HepG2 (cell line): Measurements from ENCODE around the gene CGREF1. TPM values are rescaled to one million over a fixed set of nuclear protein-coding genes. Genes with fewer than 3 reads are reported as not detected.

ENCODE experiments used
- ATF7-NPFF ChIP-seq: sonication (generic); formaldehyde crosslinking; IDR thresholded peaks from 2 replicates; pipeline ENCODE4 v1.8.1; 2023; ENCODE audit warnings: mild to moderate bottlenecking, low read depth, missing genetic modification reagents, moderate library complexity
- GZF1 ChIP-seq: sonication (generic); formaldehyde crosslinking; IDR thresholded peaks from 2 replicates; pipeline ENCODE4 v1.5.1; 2020; ENCODE audit warnings: mild to moderate bottlenecking, missing genetic modification reagents
- JUND ChIP-seq: sonication (generic); formaldehyde crosslinking; IDR thresholded peaks from 2 replicates; pipeline ENCODE4 v1.8.0; 2022; ENCODE audit warnings: mild to moderate bottlenecking, missing genetic modification reagents
- MTA3 ChIP-seq: sonication (generic); formaldehyde crosslinking; IDR thresholded peaks from 2 replicates; pipeline ENCODE4 v1.4.0; 2020; ENCODE audit warnings: missing genetic modification reagents
- NONO ChIP-seq, 2 experiments: fragments of 450-650 bp in 1 of 2; sonication (generic) in 1 of 2; formaldehyde crosslinking in 1 of 2; IDR thresholded peaks in 1 of 2; conservative IDR thresholded peaks in 1 of 2; 2 replicates each; pipeline versions ENCODE4 v1.6.1 to v1.8.0; 2017 to 2022; ENCODE audit warnings: mild to moderate bottlenecking in 1 of 2, missing genetic modification reagents in 1 of 2, moderate library complexity in 1 of 2
- POLR2A ChIP-seq, 2 experiments: IDR thresholded peaks; 2 replicates each; pipeline ENCODE4 v1.6.1; 2011; ENCODE audit warnings: low read depth in 2 of 2, low read length in 2 of 2, mild to moderate bottlenecking in 1 of 2, moderate library complexity in 1 of 2; ENCODE audit not compliant: insufficient read depth in 1 of 2
- POLR2AphosphoS5 ChIP-seq: IDR thresholded peaks from 2 replicates; pipeline ENCODE4 v1.6.1; 2012; ENCODE audit warnings: low read depth, low read length
- SOX5 ChIP-seq: IDR thresholded peaks from 2 replicates; pipeline ENCODE4 v1.6.1; 2016; ENCODE audit warnings: borderline replicate concordance
- TMF1 ChIP-seq: sonication (generic); formaldehyde crosslinking; IDR thresholded peaks from 2 replicates; pipeline ENCODE4 v1.8.1; 2022; ENCODE audit warnings: low read depth, missing genetic modification reagents
- U2AF1 ChIP-seq: fragments of 200-400 bp; formaldehyde crosslinking; optimal IDR thresholded peaks from 2 replicates; pipeline ENCODE3; 2017; ENCODE audit warnings: mild to moderate bottlenecking, low read depth, low read length
- ZMYM4 ChIP-seq: sonication (generic); formaldehyde crosslinking; IDR thresholded peaks from 2 replicates; pipeline ENCODE4 v1.8.1; 2023; ENCODE audit warnings: mild to moderate bottlenecking, missing genetic modification reagents
- ZNF260 ChIP-seq: sonication (generic); formaldehyde crosslinking; IDR thresholded peaks from 2 replicates; pipeline ENCODE4 v1.4.0; 2020; ENCODE audit warnings: missing genetic modification reagents, low read depth, mild to moderate bottlenecking, borderline replicate concordance
- ZNF329 ChIP-seq: sonication (generic); formaldehyde crosslinking; IDR thresholded peaks from 2 replicates; pipeline ENCODE4 v1.9.0; 2021; ENCODE audit warnings: low read depth, mild to moderate bottlenecking, missing genetic modification reagents
- ZNF549 ChIP-seq: sonication (generic); formaldehyde crosslinking; IDR thresholded peaks from 2 replicates; pipeline ENCODE4 v1.5.0; 2020; ENCODE audit warnings: missing genetic modification reagents
- ZNF703 ChIP-seq: sonication (generic); formaldehyde crosslinking; IDR thresholded peaks from 2 replicates; pipeline ENCODE4 v1.5.1; 2020; ENCODE audit warnings: missing genetic modification reagents, mild to moderate bottlenecking, moderate library complexity, borderline replicate concordance
- ZNF878 ChIP-seq: sonication (generic); formaldehyde crosslinking; IDR thresholded peaks from 2 replicates; pipeline ENCODE4 v1.8.1; 2023; ENCODE audit warnings: mild to moderate bottlenecking, missing genetic modification reagents, moderate library complexity
- polyA plus RNA-seq, 8 experiments: library from polyadenylated mRNA; depleted of rRNA in 3 of 8; stranded (reverse) in 7 of 8; unstranded in 1 of 8; fragments of >200 nt; fragmentation: Illumina TruSeq in 4 of 8; extraction: Trizol in 4 of 8; gene quantifications; 2 replicates each; pipeline versions ENCODE4 v1.2.1 to v1.2.3, GENCODE V29; 2011 to 2016; ENCODE audit warnings: low read depth in 4 of 8, missing spikeins in 1 of 8, mixed read lengths in 1 of 8; ENCODE audit not compliant: insufficient read depth in 1 of 8
- total RNA-seq, 5 experiments: library from RNA; depleted of rRNA; stranded (reverse); fragments of >200 nt; fragmentation: Illumina TruSeq; extraction: Trizol; gene quantifications; 2 replicates each; pipeline ENCODE4 v1.2.3, GENCODE V29; 2016; ENCODE audit warnings: low read depth in 1 of 5
- TF ChIP-seq, protein P1 (sequence below), 2 experiments: sonication (generic) in 1 of 2; formaldehyde crosslinking in 1 of 2; IDR thresholded peaks; 2 replicates each; pipeline versions ENCODE4 v1.5.1 to v1.6.1; 2011 to 2020; ENCODE audit warnings: borderline replicate concordance in 1 of 2, low read depth in 1 of 2, low read length in 1 of 2, mild to moderate bottlenecking in 1 of 2, missing genetic modification reagents in 1 of 2, moderate library complexity in 1 of 2
- TF ChIP-seq, protein P2 (sequence below): sonication (generic); formaldehyde crosslinking; IDR thresholded peaks from 2 replicates; pipeline ENCODE4 v1.5.0; 2020; ENCODE audit warnings: mild to moderate bottlenecking, low read depth, missing genetic modification reagents, borderline replicate concordance
- TF ChIP-seq, protein P3 (sequence below): sonication (generic); formaldehyde crosslinking; IDR thresholded peaks from 2 replicates; pipeline ENCODE4 v1.4.0; 2020; ENCODE audit warnings: missing genetic modification reagents
- TF ChIP-seq, protein P4 (sequence below): sonication (generic); formaldehyde crosslinking; IDR thresholded peaks from 2 replicates; pipeline ENCODE4 v1.4.0; 2020; ENCODE audit warnings: missing genetic modification reagents, borderline replicate concordance

The CGREF1 gene
- total and polyA plus RNA-seq, 2 of the 13 experiments (the other 11 are each of a cell fraction or from before 2014, with no cell fraction given): 13.9 to 23.4 TPM

- TF ChIP-seq, protein P1, sequence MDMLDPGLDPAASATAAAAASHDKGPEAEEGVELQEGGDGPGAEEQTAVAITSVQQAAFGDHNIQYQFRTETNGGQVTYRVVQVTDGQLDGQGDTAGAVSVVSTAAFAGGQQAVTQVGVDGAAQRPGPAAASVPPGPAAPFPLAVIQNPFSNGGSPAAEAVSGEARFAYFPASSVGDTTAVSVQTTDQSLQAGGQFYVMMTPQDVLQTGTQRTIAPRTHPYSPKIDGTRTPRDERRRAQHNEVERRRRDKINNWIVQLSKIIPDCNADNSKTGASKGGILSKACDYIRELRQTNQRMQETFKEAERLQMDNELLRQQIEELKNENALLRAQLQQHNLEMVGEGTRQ (IDR thresholded peaks at IDR 0.05; ENCODE audit: low read depth, low read length): no peak
- TF ChIP-seq, protein P1 (CRISPR knock-in tag; IDR thresholded peaks at IDR 0.05; ENCODE audit: borderline replicate concordance): no peak
- 0 out of 2 replicates have a peak, but pooled peaks have one; percentile 37 for TF ChIP-seq ZNF878 (CRISPR knock-in tag)
- no peak for TF ChIP-seq SOX5 (CRISPR knock-in tag)
- TF ChIP-seq POLR2AphosphoS5: peak; percentile 32
- TF ChIP-seq POLR2A (IDR thresholded peaks at IDR 0.05; ENCODE audit: insufficient read depth in 1 of 2, low read depth in 2 of 2, low read length in 2 of 2): peak in 1 of 2 experiments; percentile 53; a peak in 2 of 4 replicates
- no peak for TF ChIP-seq U2AF1
- TF ChIP-seq TMF1 (CRISPR knock-in tag): no peak
- TF ChIP-seq MTA3 (CRISPR knock-in tag): no peak
- no peak for TF ChIP-seq ZMYM4 (CRISPR knock-in tag)
- TF ChIP-seq, protein P2, sequence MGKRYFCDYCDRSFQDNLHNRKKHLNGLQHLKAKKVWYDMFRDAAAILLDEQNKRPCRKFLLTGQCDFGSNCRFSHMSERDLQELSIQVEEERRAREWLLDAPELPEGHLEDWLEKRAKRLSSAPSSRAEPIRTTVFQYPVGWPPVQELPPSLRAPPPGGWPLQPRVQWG (CRISPR knock-in tag): no peak
- TF ChIP-seq JUND: no peak
- TF ChIP-seq, protein P3, sequence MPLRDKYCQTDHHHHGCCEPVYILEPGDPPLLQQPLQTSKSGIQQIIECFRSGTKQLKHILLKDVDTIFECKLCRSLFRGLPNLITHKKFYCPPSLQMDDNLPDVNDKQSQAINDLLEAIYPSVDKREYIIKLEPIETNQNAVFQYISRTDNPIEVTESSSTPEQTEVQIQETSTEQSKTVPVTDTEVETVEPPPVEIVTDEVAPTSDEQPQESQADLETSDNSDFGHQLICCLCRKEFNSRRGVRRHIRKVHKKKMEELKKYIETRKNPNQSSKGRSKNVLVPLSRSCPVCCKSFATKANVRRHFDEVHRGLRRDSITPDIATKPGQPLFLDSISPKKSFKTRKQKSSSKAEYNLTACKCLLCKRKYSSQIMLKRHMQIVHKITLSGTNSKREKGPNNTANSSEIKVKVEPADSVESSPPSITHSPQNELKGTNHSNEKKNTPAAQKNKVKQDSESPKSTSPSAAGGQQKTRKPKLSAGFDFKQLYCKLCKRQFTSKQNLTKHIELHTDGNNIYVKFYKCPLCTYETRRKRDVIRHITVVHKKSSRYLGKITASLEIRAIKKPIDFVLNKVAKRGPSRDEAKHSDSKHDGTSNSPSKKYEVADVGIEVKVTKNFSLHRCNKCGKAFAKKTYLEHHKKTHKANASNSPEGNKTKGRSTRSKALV: no peak
- TF ChIP-seq NONO (IDR thresholded peaks at IDR 0.05): no peak
- 0 out of 2 replicates have a peak, but pooled peaks have one; percentile 30 for TF ChIP-seq NONO (CRISPR knock-in tag; conservative IDR thresholded peaks at IDR 0.05)
- TF ChIP-seq ZNF329 (CRISPR knock-in tag): 0 out of 2 replicates have a peak, but pooled peaks have one; percentile 40
- no peak for TF ChIP-seq ZNF549 (CRISPR knock-in tag)
- no peak for TF ChIP-seq ZNF260
- TF ChIP-seq ATF7-NPFF (CRISPR knock-in tag): no peak
- no peak for TF ChIP-seq ZNF703 (CRISPR knock-in tag)
- TF ChIP-seq GZF1: no peak
- TF ChIP-seq, protein P4, sequence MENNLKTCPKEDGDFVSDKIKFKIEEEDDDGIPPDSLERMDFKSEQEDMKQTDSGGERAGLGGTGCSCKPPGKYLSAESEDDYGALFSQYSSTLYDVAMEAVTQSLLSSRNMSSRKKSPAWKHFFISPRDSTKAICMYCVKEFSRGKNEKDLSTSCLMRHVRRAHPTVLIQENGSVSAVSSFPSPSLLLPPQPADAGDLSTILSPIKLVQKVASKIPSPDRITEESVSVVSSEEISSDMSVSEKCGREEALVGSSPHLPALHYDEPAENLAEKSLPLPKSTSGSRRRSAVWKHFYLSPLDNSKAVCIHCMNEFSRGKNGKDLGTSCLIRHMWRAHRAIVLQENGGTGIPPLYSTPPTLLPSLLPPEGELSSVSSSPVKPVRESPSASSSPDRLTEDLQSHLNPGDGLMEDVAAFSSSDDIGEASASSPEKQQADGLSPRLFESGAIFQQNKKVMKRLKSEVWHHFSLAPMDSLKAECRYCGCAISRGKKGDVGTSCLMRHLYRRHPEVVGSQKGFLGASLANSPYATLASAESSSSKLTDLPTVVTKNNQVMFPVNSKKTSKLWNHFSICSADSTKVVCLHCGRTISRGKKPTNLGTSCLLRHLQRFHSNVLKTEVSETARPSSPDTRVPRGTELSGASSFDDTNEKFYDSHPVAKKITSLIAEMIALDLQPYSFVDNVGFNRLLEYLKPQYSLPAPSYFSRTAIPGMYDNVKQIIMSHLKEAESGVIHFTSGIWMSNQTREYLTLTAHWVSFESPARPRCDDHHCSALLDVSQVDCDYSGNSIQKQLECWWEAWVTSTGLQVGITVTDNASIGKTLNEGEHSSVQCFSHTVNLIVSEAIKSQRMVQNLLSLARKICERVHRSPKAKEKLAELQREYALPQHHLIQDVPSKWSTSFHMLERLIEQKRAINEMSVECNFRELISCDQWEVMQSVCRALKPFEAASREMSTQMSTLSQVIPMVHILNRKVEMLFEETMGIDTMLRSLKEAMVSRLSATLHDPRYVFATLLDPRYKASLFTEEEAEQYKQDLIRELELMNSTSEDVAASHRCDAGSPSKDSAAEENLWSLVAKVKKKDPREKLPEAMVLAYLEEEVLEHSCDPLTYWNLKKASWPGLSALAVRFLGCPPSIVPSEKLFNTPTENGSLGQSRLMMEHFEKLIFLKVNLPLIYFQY (CRISPR knock-in tag): no peak
These were observed 10.0 kb upstream of the CGREF1 start (continued) for GRCh38 chr2:27128668-27129571.
